HCT116 (cell line): ENCODE results near the gene DYNC2I2. TPM values are rescaled to one million over a fixed set of nuclear protein-coding genes. Genes with fewer than 3 reads are reported as not detected.
A peak's percentile ranks its signal among the peaks of the same experiment; 100 is the strongest.

ENCODE experiments used
- ATAC-seq: fragments of 200-7000 bp; cut with Tn5 transposase; 2 replicates; pipeline ENCODE4 v1.9.1; 2020; ENCODE audit warnings: mild to moderate bottlenecking, moderate library complexity
- BruUV-seq: library from RNA; stranded (reverse); fragments of 400-500 nt; replicated peaks from 2 replicates; lab custom pipeline; 2021; lab: Mats Ljungman, UMichigan
- CTCF ChIA-PET: fragments of 300-600 bp; sonication (Branson Sonifier 250); formaldehyde crosslinking; loops from one replicate; lab custom pipeline; 2021; ENCODE audit warnings: antibody characterized with exemption; lab: Charles Lee
- POLR2A ChIA-PET: fragments of 300-600, 350-600 bp; sonication (Branson Sonifier 250); formaldehyde crosslinking; loops from one replicate; lab custom pipeline; 2021; ENCODE audit warnings: antibody characterized with exemption; lab: Charles Lee
- RAD21 ChIA-PET, 2 experiments: fragments of 300-600 bp; sonication (Branson Sonifier 250); formaldehyde crosslinking; loops; one replicate each; lab custom pipeline; 2023; ENCODE audit warnings: low total read pairs in 2 of 2; ENCODE audit not compliant: uncharacterized antibody in 2 of 2, unreplicated experiment in 2 of 2, low non-redundant PET in 1 of 2; lab: Charles Lee
- DNase-seq: peaks from one replicate; pipeline ENCODE4 v3.0.0-alpha.2; 2010; ENCODE audit warnings: low read depth, low spot score
- H2AFZ ChIP-seq: fragments of 200-600 bp; shearing (Covaris generic), sonication (generic); 2 replicates; pipeline ENCODE4 v1.6.1; 2017; ENCODE audit warnings: low read depth, mixed run types, mixed read lengths, antibody characterized with exemption, low read length; ENCODE audit not compliant: poor library complexity, severe bottlenecking
- H3K27ac ChIP-seq: 2 replicates; pipeline ENCODE4 v1.5.1; 2012; ENCODE audit warnings: low read depth, low read length
- H3K27me3 ChIP-seq: fragments of 200-600 bp; sonication (generic); 2 replicates; pipeline ENCODE4 v1.6.1; 2016; ENCODE audit warnings: mixed run types, low read length, mixed read lengths; ENCODE audit not compliant: insufficient read depth
- H3K36me3 ChIP-seq, 2 experiments: fragments of 200-500 bp in 1 of 2; fragments of 200-600 bp in 1 of 2; sonication (Bioruptor generic) in 1 of 2; sonication (generic) in 1 of 2; 2 replicates each; pipeline versions ENCODE4 v1.5.1 to v1.6.1; 2014 to 2016; ENCODE audit warnings: low read length in 2 of 2, inconsistent platforms in 1 of 2, mixed read lengths in 1 of 2, mixed run types in 1 of 2; ENCODE audit not compliant: insufficient read depth in 2 of 2, control insufficient read depth in 1 of 2
- H3K4me1 ChIP-seq, 2 experiments: fragments of 200-600 bp in 1 of 2; sonication (generic) in 1 of 2; 2 replicates each; pipeline versions ENCODE4 v1.5.1 to v1.6.1; 2012 to 2017; ENCODE audit warnings: low read length in 2 of 2, inconsistent platforms in 1 of 2, mild to moderate bottlenecking in 1 of 2, mixed read lengths in 1 of 2, mixed run types in 1 of 2, moderate library complexity in 1 of 2; ENCODE audit not compliant: insufficient read depth in 2 of 2, control insufficient read depth in 1 of 2
- H3K4me2 ChIP-seq: fragments of 200-600 bp; sonication (generic); 2 replicates; pipeline ENCODE4 v1.6.1; 2017; ENCODE audit warnings: mixed run types, low read length, mixed read lengths
- H3K4me3 ChIP-seq, 2 experiments: fragments of 200-600 bp in 1 of 2; sonication (generic) in 1 of 2; replicated peaks in 1 of 2; 2 replicates each; pipeline ENCODE4 v1.5.1; 2011 to 2016; ENCODE audit warnings: low read length in 2 of 2, control low read depth in 1 of 2, low read depth in 1 of 2, mild to moderate bottlenecking in 1 of 2, mixed read lengths in 1 of 2, mixed run types in 1 of 2
- H3K79me2 ChIP-seq: fragments of 200-600 bp; sonication (generic); 2 replicates; pipeline ENCODE4 v1.6.1; 2017; ENCODE audit warnings: mild to moderate bottlenecking, mixed run types, low read length, moderate library complexity, mixed read lengths; ENCODE audit not compliant: insufficient read depth
- H3K9ac ChIP-seq: fragments of 200-600 bp; sonication (generic); 2 replicates; pipeline ENCODE4 v1.6.1; 2016; ENCODE audit warnings: low read length, mixed read lengths
- H3K9me2 ChIP-seq: fragments of 200-600 bp; sonication (generic), shearing (Covaris generic); 2 replicates; pipeline ENCODE4 v1.6.1; 2017; ENCODE audit warnings: mixed run types, mild to moderate bottlenecking, moderate library complexity; ENCODE audit not compliant: insufficient read depth
- H3K9me3 ChIP-seq, 2 experiments: fragments of 200-500 bp in 1 of 2; fragments of 200-600 bp in 1 of 2; sonication (Bioruptor generic) in 1 of 2; sonication (generic) in 1 of 2; 2 replicates each; pipeline ENCODE4 v1.6.1; 2014 to 2017; ENCODE audit warnings: low read length in 2 of 2, mixed read lengths in 2 of 2, inconsistent platforms in 1 of 2, low read depth in 1 of 2, mild to moderate bottlenecking in 1 of 2, mixed run types in 1 of 2, moderate library complexity in 1 of 2; ENCODE audit not compliant: control insufficient read depth in 1 of 2, insufficient read depth in 1 of 2
- H4K20me1 ChIP-seq: fragments of 200-600 bp; sonication (generic), shearing (Covaris generic); 2 replicates; pipeline ENCODE4 v1.6.1; 2017; ENCODE audit warnings: mixed run types, mild to moderate bottlenecking, moderate library complexity; ENCODE audit not compliant: insufficient read depth
- CBX3 ChIP-seq: IDR thresholded peaks from 2 replicates; pipeline ENCODE4 v1.6.1; 2012; ENCODE audit warnings: low read depth
- EGR1 ChIP-seq: IDR thresholded peaks from 2 replicates; pipeline ENCODE4 v1.6.1; 2012; ENCODE audit warnings: low read depth
- EZH2 ChIP-seq: fragments of 200-600 bp; sonication (generic); IDR thresholded peaks from 2 replicates; pipeline ENCODE4 v1.6.1; 2017; ENCODE audit warnings: antibody characterized with exemption, mixed run types
- EZH2phosphoT487 ChIP-seq: fragments of 200-600 bp; IDR thresholded peaks from 2 replicates; pipeline ENCODE4 v1.6.1; 2018; ENCODE audit warnings: antibody characterized with exemption, borderline replicate concordance
- JUND ChIP-seq: IDR thresholded peaks from 2 replicates; pipeline ENCODE4 v1.6.1; 2012
- POLR2A ChIP-seq: IDR thresholded peaks from 2 replicates; pipeline ENCODE4 v1.7.0; 2011; ENCODE audit warnings: borderline replicate concordance; ENCODE audit not compliant: insufficient read depth, insufficient read length; ENCODE audit errors: extremely low read depth
- POLR2AphosphoS5 ChIP-seq: IDR thresholded peaks from 2 replicates; pipeline ENCODE4 v1.6.1; 2011; ENCODE audit warnings: mild to moderate bottlenecking, low read depth, low read length, moderate library complexity
- SP1 ChIP-seq: IDR thresholded peaks from 2 replicates; pipeline ENCODE4 v1.6.1; 2012; ENCODE audit warnings: low read depth
- TCF7L2 ChIP-seq: IDR thresholded peaks from 2 replicates; pipeline ENCODE4 v1.7.0; 2011; ENCODE audit warnings: borderline replicate concordance, inconsistent platforms; ENCODE audit not compliant: insufficient read depth, insufficient read length; ENCODE audit errors: extremely low read depth
- ZFX ChIP-seq: fragments of 450-650 bp; IDR thresholded peaks from 2 replicates; pipeline ENCODE4 v1.6.1; 2017
- intact Hi-C: fragments of 100-400 bp; cut with micrococcal nuclease; formaldehyde crosslinking; loops from 2 replicates; pipeline ENCODE4 v1.10.0; 2022
- total RNA-seq: library from RNA; stranded (reverse); gene quantifications from one replicate; pipeline ENCODE4 v1.2.1, GENCODE V29; 2021; ENCODE audit not compliant: unreplicated experiment
- TF ChIP-seq, protein P1 (sequence below): IDR thresholded peaks from 2 replicates; pipeline ENCODE4 v1.6.1; 2012
- TF ChIP-seq, protein P2 (sequence below): IDR thresholded peaks from 2 replicates; pipeline ENCODE4 v1.6.1; 2012
- TF ChIP-seq, protein P3 (sequence below): IDR thresholded peaks from 2 replicates; pipeline ENCODE4 v1.6.1; 2011; ENCODE audit warnings: mild to moderate bottlenecking, low read length, moderate library complexity; ENCODE audit not compliant: insufficient replicate concordance; ENCODE audit errors: extremely low read depth

The DYNC2I2 gene
- total RNA-seq, 1 experiment from 2014 or later = 155 TPM

DNA sequence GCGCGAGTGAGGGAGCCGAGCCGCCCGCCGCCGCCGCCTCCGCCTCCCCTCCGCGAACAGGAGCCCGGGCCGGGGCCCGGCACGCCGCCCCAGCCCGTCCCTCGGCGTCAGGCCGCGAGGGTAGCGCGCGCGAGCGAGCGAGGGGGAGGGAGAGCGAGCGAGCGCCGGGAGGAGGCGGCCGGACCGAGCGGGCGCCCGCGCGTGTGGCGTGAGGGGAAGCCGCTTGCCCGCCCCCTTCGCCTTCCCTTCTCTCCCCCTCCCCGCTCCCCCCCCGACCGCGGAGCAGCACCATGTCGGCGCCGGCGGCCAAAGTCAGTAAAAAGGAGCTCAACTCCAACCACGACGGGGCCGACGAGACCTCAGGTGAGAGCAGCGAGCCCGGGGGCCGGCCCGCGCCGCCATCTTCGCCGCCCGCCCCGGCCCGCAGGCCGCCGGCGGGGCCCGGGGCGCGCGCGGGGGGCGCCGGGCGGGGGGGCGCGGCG is 32.7 kb upstream of the DYNC2I2 start (continued):
- TF ChIP-seq, protein P1, sequence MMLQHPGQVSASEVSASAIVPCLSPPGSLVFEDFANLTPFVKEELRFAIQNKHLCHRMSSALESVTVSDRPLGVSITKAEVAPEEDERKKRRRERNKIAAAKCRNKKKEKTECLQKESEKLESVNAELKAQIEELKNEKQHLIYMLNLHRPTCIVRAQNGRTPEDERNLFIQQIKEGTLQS = no peak
- TF ChIP-seq, protein P2, sequence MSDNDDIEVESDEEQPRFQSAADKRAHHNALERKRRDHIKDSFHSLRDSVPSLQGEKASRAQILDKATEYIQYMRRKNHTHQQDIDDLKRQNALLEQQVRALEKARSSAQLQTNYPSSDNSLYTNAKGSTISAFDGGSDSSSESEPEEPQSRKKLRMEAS = no peak
- no peak for TF ChIP-seq JUND
- no peak for TF ChIP-seq EZH2phosphoT487
- no peak for TF ChIP-seq EZH2

DNA sequence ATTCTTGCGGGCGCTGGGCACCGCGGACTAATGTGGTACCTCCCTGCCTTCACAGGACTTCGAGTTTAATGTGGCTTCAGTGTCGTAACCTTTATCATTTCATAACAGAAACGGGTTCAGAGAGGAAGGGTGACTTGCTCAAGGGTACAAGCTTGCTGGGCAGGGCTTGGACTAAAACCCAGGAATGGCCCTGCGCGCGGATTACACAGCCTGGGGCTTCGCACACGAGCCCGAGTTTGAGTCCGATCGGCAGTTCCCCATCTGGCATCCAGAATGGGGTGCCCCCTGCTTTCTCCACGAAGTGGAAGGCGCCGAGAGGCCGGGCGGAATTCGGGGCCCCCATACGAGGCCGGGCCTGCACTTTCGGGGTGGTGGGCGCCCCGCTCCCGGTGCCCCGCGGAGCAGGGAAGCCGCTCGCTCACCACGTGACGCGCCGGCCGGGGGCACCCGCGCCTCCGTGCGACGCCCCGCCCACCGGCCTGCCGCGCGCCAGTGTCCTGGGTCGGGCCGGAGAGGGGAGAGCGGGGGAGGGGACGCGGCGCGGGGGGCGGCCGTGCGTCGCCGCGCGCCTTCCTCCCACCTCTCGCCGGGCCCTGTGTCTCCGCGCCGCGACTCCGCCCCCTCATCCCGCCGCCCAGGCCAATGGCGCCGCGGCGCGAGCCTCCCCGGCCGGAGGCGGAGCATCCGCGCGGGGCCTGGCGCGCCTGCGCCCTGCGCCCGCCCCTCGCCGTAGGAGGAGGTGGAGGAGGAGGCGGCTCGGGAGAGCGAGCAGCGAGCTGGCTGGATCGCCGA is 32.0 kb upstream of the DYNC2I2 start, which contains the start of gene SET:
SET (plus strand) TSS at position 722 of the 792 bp plus-strand sequence. CDS start 361 bp downstream, outside the sequence.
- intact Hi-C loops = no loop called here
- peak; percentile 77 for DNase-seq
- peaks cover 32% of the 10 kb centered on the region; the same call in 1 of the 2 replicates for H4K20me1 ChIP-seq
- RAD21 ChIA-PET = interaction anchor here in 1 of 2 experiments (0.6 kb wide), 1 partner anchor 43 kb away, joined by 3 read pairs; no protein-coding TSS in a partner anchor
- peak within 1 kb of the TSS; percentile 90 to 100 for H3K4me3 ChIP-seq
- peaks cover 29 to 36% of the 10 kb centered on the region in 2 experiments for H3K36me3 ChIP-seq
- BruUV-seq = no TSS peak
- no peaks in the 10 kb centered on the region for H3K9me3 ChIP-seq
- H3K79me2 ChIP-seq = peaks cover 72% of the 10 kb centered on the region
- H3K27ac ChIP-seq = peak within 1 kb of the TSS; percentile 92
- no peak for TF ChIP-seq SP1
- TF ChIP-seq CBX3 = no peak
- TF ChIP-seq EZH2 = no peak
- TF ChIP-seq POLR2A = peak; percentile 90
- peak; percentile 16; the same call in 1 of the 2 replicates for TF ChIP-seq ZFX
- no peak for TF ChIP-seq EGR1
- TF ChIP-seq POLR2AphosphoS5 = peak; percentile 92
- peak; percentile 46 for TF ChIP-seq TCF7L2
- TF ChIP-seq, protein P1 = no peak
- TF ChIP-seq, protein P3, sequence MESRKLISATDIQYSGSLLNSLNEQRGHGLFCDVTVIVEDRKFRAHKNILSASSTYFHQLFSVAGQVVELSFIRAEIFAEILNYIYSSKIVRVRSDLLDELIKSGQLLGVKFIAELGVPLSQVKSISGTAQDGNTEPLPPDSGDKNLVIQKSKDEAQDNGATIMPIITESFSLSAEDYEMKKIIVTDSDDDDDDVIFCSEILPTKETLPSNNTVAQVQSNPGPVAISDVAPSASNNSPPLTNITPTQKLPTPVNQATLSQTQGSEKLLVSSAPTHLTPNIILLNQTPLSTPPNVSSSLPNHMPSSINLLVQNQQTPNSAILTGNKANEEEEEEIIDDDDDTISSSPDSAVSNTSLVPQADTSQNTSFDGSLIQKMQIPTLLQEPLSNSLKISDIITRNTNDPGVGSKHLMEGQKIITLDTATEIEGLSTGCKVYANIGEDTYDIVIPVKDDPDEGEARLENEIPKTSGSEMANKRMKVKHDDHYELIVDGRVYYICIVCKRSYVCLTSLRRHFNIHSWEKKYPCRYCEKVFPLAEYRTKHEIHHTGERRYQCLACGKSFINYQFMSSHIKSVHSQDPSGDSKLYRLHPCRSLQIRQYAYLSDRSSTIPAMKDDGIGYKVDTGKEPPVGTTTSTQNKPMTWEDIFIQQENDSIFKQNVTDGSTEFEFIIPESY = no peak
- TF ChIP-seq, all 23 proteins: peak for 4
- H2AFZ ChIP-seq = no peak within 1 kb of the TSS
- ATAC-seq = peak; percentile 77
- H3K9me2 ChIP-seq = no peaks in the 10 kb centered on the region
- no peaks in the 10 kb centered on the region for H3K27me3 ChIP-seq
- peak within 1 kb of the TSS; percentile 99 for H3K9ac ChIP-seq
- ChIA-PET CTCF (interaction anchor here (0.6 to 1.8 kb wide), 3 partner anchors 13 to 53 kb away, joined by 3 to 6 read pairs (median 4); partner anchors contain the start of gene PKN3), POLR2A (interaction anchor here (1.3 kb wide), 1 partner anchor 9 kb away, joined by 5 read pairs; no protein-coding TSS in a partner anchor)
- H3K4me1 ChIP-seq = peaks cover 25 to 49% of the 10 kb centered on the region in 2 experiments
- H3K4me2 ChIP-seq = peak within 1 kb of the TSS; percentile 98
